ENCODE results near the gene DCX. TPM values are rescaled to one million over a fixed set of nuclear protein-coding genes. Genes with fewer than 3 reads are reported as not detected.

The DCX gene
- total and polyA plus RNA-seq, 2 of the 13 experiments (the other 11 are each of a cell fraction or from before 2014, with no cell fraction given) = not detected

DNA sequence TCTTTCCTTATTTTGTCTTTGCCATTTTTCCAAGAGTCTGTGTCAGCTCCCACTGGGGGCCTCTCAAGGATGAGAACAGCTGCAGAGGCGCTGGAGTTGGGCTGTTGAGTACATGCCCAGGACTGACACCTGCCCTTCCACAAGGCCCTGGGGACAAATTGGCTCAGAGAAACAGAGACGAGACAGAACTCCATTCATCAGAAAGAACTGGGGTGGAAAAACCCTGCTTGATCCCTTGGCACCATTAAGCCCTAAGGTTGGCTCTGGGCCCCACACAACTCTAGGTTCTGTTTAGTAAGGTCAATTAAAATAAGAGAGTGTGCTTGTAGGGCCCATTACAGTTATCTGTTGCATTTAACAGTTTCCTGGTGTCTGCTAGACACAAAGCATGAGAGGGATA lies 63.6 kb downstream of the DCX start:
- H3K4me3 ChIP-seq (replicated peaks in 1 of 3; ENCODE audit: insufficient read depth in 1 of 3, low read depth in 2 of 3, low read length in 3 of 3) = no peak overlapping the region
- no peak for TF ChIP-seq ZNF841 (CRISPR knock-in tag; IDR thresholded peaks at IDR 0.05; ENCODE audit: borderline replicate concordance)
- no peak for TF ChIP-seq SRY (CRISPR knock-in tag; IDR thresholded peaks at IDR 0.05)
- TF ChIP-seq RXRA (CRISPR knock-in tag; IDR thresholded peaks at IDR 0.05) = no peak
- TF ChIP-seq, protein P1, sequence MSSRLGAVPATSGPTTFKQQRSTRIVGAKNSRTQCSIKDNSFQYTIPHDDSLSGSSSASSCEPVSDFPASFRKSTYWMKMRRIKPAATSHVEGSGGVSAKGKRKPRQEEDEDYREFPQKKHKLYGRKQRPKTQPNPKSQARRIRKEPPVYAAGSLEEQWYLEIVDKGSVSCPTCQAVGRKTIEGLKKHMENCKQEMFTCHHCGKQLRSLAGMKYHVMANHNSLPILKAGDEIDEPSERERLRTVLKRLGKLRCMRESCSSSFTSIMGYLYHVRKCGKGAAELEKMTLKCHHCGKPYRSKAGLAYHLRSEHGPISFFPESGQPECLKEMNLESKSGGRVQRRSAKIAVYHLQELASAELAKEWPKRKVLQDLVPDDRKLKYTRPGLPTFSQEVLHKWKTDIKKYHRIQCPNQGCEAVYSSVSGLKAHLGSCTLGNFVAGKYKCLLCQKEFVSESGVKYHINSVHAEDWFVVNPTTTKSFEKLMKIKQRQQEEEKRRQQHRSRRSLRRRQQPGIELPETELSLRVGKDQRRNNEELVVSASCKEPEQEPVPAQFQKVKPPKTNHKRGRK (CRISPR knock-in tag; IDR thresholded peaks at IDR 0.05) = no peak
- TF ChIP-seq ZNF7 (CRISPR knock-in tag; IDR thresholded peaks at IDR 0.05) = no peak
- no peak for TF ChIP-seq ZNF510 (CRISPR knock-in tag; IDR thresholded peaks at IDR 0.05; ENCODE audit: low read depth)
- TF ChIP-seq, protein P2, sequence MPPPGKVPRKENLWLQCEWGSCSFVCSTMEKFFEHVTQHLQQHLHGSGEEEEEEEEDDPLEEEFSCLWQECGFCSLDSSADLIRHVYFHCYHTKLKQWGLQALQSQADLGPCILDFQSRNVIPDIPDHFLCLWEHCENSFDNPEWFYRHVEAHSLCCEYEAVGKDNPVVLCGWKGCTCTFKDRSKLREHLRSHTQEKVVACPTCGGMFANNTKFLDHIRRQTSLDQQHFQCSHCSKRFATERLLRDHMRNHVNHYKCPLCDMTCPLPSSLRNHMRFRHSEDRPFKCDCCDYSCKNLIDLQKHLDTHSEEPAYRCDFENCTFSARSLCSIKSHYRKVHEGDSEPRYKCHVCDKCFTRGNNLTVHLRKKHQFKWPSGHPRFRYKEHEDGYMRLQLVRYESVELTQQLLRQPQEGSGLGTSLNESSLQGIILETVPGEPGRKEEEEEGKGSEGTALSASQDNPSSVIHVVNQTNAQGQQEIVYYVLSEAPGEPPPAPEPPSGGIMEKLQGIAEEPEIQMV (CRISPR knock-in tag; IDR thresholded peaks at IDR 0.05; ENCODE audit: low read depth) = no peak
- TF ChIP-seq POLR2AphosphoS5 (IDR thresholded peaks at IDR 0.05; ENCODE audit: low read depth, low read length) = no peak
- TF ChIP-seq, protein P3, sequence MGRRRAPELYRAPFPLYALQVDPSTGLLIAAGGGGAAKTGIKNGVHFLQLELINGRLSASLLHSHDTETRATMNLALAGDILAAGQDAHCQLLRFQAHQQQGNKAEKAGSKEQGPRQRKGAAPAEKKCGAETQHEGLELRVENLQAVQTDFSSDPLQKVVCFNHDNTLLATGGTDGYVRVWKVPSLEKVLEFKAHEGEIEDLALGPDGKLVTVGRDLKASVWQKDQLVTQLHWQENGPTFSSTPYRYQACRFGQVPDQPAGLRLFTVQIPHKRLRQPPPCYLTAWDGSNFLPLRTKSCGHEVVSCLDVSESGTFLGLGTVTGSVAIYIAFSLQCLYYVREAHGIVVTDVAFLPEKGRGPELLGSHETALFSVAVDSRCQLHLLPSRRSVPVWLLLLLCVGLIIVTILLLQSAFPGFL (CRISPR knock-in tag; IDR thresholded peaks at IDR 0.05) = no peak
- no peak for TF ChIP-seq ELF4 (CRISPR knock-in tag; IDR thresholded peaks at IDR 0.05; ENCODE audit: borderline replicate concordance)
- TF ChIP-seq, protein P4, sequence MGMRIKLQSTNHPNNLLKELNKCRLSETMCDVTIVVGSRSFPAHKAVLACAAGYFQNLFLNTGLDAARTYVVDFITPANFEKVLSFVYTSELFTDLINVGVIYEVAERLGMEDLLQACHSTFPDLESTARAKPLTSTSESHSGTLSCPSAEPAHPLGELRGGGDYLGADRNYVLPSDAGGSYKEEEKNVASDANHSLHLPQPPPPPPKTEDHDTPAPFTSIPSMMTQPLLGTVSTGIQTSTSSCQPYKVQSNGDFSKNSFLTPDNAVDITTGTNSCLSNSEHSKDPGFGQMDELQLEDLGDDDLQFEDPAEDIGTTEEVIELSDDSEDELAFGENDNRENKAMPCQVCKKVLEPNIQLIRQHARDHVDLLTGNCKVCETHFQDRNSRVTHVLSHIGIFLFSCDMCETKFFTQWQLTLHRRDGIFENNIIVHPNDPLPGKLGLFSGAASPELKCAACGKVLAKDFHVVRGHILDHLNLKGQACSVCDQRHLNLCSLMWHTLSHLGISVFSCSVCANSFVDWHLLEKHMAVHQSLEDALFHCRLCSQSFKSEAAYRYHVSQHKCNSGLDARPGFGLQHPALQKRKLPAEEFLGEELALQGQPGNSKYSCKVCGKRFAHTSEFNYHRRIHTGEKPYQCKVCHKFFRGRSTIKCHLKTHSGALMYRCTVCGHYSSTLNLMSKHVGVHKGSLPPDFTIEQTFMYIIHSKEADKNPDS (CRISPR knock-in tag; IDR thresholded peaks at IDR 0.05) = no peak
- no peak for TF ChIP-seq HOXA9 (CRISPR knock-in tag; IDR thresholded peaks at IDR 0.05; ENCODE audit: borderline replicate concordance)
- no peak for TF ChIP-seq ZFP1 (CRISPR knock-in tag; IDR thresholded peaks at IDR 0.05)
- TF ChIP-seq KDM6A (CRISPR knock-in tag; IDR thresholded peaks at IDR 0.05; ENCODE audit: low read depth) = no peak
- TF ChIP-seq, protein P5, sequence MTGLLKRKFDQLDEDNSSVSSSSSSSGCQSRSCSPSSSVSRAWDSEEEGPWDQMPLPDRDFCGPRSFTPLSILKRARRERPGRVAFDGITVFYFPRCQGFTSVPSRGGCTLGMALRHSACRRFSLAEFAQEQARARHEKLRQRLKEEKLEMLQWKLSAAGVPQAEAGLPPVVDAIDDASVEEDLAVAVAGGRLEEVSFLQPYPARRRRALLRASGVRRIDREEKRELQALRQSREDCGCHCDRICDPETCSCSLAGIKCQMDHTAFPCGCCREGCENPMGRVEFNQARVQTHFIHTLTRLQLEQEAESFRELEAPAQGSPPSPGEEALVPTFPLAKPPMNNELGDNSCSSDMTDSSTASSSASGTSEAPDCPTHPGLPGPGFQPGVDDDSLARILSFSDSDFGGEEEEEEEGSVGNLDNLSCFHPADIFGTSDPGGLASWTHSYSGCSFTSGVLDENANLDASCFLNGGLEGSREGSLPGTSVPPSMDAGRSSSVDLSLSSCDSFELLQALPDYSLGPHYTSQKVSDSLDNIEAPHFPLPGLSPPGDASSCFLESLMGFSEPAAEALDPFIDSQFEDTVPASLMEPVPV (CRISPR knock-in tag; IDR thresholded peaks at IDR 0.05) = no peak
- TF ChIP-seq, protein P6, sequence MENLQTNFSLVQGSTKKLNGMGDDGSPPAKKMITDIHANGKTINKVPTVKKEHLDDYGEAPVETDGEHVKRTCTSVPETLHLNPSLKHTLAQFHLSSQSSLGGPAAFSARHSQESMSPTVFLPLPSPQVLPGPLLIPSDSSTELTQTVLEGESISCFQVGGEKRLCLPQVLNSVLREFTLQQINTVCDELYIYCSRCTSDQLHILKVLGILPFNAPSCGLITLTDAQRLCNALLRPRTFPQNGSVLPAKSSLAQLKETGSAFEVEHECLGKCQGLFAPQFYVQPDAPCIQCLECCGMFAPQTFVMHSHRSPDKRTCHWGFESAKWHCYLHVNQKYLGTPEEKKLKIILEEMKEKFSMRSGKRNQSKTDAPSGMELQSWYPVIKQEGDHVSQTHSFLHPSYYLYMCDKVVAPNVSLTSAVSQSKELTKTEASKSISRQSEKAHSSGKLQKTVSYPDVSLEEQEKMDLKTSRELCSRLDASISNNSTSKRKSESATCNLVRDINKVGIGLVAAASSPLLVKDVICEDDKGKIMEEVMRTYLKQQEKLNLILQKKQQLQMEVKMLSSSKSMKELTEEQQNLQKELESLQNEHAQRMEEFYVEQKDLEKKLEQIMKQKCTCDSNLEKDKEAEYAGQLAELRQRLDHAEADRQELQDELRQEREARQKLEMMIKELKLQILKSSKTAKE (CRISPR knock-in tag; IDR thresholded peaks at IDR 0.05; ENCODE audit: borderline replicate concordance) = no peak

More for the DNA sequence above, 63.6 kb downstream of the DCX start:
- CTCF ChIA-PET (ENCODE audit: low intra/inter-chr PET ratio, low total read pairs) = no interaction called here
- Histone ChIP-seq H4K20me1 (ENCODE audit: insufficient read depth, low read length) (no peaks in the 10 kb centered on the region), H3K36me3 (replicated peaks in 1 of 2; ENCODE audit: control insufficient read depth in 1 of 2, insufficient read depth in 2 of 2, low read length in 2 of 2) (no peaks in the 10 kb centered on the region), H3K4me2 (ENCODE audit: low read depth, low read length) (no peak overlapping the region), H3K9me3 (ENCODE audit: low read length) (no peaks in the 10 kb centered on the region), H3K27ac (ENCODE audit: extremely low read length, insufficient read depth, low read length) (no peak overlapping the region), H3K9ac (ENCODE audit: insufficient read depth, low read depth, low read length) (no peak overlapping the region), H2AFZ (ENCODE audit: low read length) (no peak overlapping the region), H3K79me2 (ENCODE audit: insufficient read depth, low read length) (no peaks in the 10 kb centered on the region), H3K4me1 (ENCODE audit: insufficient read depth, low read length) (no peaks in the 10 kb centered on the region), H3K27me3 (ENCODE audit: control insufficient read depth in 1 of 2, insufficient read depth in 2 of 2, low read length in 2 of 2) (no peaks in the 10 kb centered on the region)
- DNase-seq (ENCODE audit: low spot score) = no peak
- POLR2A ChIA-PET = no interaction called here
- WGBS (ENCODE audit: low lambda C conversion rate) = 0% methylated on average over 2 of the region's 2 CpGs
- no peak for FAIRE-seq
- ATAC-seq = no peak
- no TSS peak for BruUV-seq (replicated peaks)
- in situ Hi-C loops (cut with HindIII; ENCODE audit: extremely low pct_ligation_motif_present, low pct_unique_long_range_greater_than_20kb) = no loop called here
- intact Hi-C loops (cut with micrococcal nuclease; ENCODE audit: unreplicated experiment) = no loop called here

Data from HepG2 (cell line).